Measurements from ENCODE around the gene BRF1. TPM values are rescaled to one million over a fixed set of nuclear protein-coding genes. Genes with fewer than 3 reads are reported as not detected.

The BRF1 gene
- total RNA-seq, 4 donors from 2014 or later = 77.6 to 114 (median 99.5) TPM

DNA sequence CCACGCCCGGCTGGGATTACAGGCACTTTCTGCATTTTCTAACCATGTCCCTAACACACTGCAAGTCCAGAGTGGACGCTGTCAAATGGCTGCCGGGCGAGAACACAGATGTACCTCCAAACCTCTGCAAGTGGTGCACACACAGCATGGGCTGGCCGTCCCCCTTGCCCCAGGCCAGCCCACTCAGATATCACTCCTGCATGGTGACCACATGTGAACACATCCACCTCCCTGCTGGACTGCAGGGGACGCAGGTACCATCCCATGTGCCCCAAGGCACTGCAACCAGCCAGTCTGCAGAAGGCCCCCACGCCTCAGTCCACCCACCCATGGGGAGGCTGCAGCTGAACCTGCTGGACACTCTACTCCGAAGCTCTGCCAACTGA is 14.0 kb downstream of the BRF1 start:
- no peak overlapping the region for H3K4me3 ChIP-seq
- H3K4me1 ChIP-seq = peaks cover 0 to 23% (median 2%) of the 10 kb centered on the region in 4 donors
- peaks cover 0 to 12% (median 0%) of the 10 kb centered on the region in 3 donors for H3K36me3 ChIP-seq
- 93% methylated on average over 7 to 9 of the region's 9 CpGs for WGBS, 2 donors
- H3K27ac ChIP-seq = no peak overlapping the region
- DNase-seq (ENCODE audit: low spot score in 2 of 2) = no peak
- TF ChIP-seq, protein P1, sequence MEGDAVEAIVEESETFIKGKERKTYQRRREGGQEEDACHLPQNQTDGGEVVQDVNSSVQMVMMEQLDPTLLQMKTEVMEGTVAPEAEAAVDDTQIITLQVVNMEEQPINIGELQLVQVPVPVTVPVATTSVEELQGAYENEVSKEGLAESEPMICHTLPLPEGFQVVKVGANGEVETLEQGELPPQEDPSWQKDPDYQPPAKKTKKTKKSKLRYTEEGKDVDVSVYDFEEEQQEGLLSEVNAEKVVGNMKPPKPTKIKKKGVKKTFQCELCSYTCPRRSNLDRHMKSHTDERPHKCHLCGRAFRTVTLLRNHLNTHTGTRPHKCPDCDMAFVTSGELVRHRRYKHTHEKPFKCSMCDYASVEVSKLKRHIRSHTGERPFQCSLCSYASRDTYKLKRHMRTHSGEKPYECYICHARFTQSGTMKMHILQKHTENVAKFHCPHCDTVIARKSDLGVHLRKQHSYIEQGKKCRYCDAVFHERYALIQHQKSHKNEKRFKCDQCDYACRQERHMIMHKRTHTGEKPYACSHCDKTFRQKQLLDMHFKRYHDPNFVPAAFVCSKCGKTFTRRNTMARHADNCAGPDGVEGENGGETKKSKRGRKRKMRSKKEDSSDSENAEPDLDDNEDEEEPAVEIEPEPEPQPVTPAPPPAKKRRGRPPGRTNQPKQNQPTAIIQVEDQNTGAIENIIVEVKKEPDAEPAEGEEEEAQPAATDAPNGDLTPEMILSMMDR (IDR thresholded peaks at IDR 0.05) = no peak
- no peak for TF ChIP-seq POLR2A (IDR thresholded peaks at IDR 0.05)
- no peak for TF ChIP-seq EP300 (IDR thresholded peaks at IDR 0.05)
- no peaks in the 10 kb centered on the region for H3K27me3 ChIP-seq
- no peaks in the 10 kb centered on the region for H3K9me3 ChIP-seq

DNA sequence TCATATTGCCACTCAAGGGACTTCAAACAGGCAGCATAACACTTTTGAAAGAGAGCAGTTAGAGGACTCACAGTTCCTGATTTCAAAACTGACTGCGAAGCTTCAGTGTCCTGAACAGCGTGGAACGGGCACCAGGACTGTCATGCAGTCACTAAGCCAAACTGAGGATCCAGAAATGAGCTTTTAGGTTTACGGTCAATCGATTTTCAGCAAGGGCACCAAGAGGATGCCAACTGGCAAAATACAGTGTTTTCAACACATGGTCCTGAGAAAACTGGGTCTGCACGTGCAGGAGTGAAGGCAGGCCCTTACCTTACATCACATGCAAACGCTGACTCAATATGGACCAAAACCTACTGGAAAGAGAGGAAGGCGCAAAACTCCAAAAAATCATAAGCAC is 15.6 kb downstream of the BRF1 start:
- peaks cover 0 to 30% (median 2%) of the 10 kb centered on the region in 4 donors for H3K4me1 ChIP-seq
- no peaks in the 10 kb centered on the region for H3K9me3 ChIP-seq
- DNase-seq (ENCODE audit: low spot score in 2 of 2) = no peak
- TF ChIP-seq, protein P1 (IDR thresholded peaks at IDR 0.05) = no peak
- TF ChIP-seq POLR2A (IDR thresholded peaks at IDR 0.05) = no peak
- no peak for TF ChIP-seq EP300 (IDR thresholded peaks at IDR 0.05)
- H3K27me3 ChIP-seq = no peaks in the 10 kb centered on the region
- peaks cover 0 to 21% (median 0%) of the 10 kb centered on the region in 3 donors for H3K36me3 ChIP-seq
- H3K27ac ChIP-seq = no peak overlapping the region
- WGBS, 2 donors = 88 to 94% methylated on average over 8 of the region's 8 CpGs
- H3K4me3 ChIP-seq = no peak overlapping the region

DNA sequence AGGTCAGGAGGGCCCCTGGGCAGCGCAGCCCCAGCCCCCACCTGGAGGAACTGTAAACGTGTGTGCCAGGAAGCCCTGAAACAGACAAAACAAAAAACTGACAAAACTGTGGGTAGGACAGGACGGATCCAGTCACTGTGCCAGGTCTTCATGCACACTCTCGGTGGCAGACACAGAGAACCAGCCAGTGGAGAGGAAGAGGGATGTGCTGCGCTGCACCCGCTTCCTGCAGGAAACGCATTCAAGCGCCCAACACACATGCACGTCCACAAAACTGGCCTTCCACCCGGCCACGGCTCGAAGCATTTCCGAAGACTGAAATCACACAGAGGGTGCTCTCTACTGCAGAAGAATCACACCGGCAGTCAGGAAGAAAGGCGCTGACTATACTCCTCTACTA is 16.9 kb downstream of the BRF1 start:
- Histone ChIP-seq H3K27me3 (no peaks in the 10 kb centered on the region), H3K4me3 (no peak overlapping the region), H3K36me3 (peaks cover 0 to 28% (median 0%) of the 10 kb centered on the region in 3 donors), H3K4me1 (peaks cover 0 to 30% (median 2%) of the 10 kb centered on the region in 4 donors), H3K27ac (no peak overlapping the region), H3K9me3 (no peaks in the 10 kb centered on the region)
- no peak for TF ChIP-seq POLR2A (IDR thresholded peaks at IDR 0.05)
- no peak for TF ChIP-seq EP300 (IDR thresholded peaks at IDR 0.05)
- TF ChIP-seq, protein P1 (IDR thresholded peaks at IDR 0.05) = no peak
- 56 to 60% methylated on average over 15 of the region's 15 CpGs for WGBS, 2 donors
- DNase-seq (ENCODE audit: low spot score in 2 of 2) = no peak

DNA sequence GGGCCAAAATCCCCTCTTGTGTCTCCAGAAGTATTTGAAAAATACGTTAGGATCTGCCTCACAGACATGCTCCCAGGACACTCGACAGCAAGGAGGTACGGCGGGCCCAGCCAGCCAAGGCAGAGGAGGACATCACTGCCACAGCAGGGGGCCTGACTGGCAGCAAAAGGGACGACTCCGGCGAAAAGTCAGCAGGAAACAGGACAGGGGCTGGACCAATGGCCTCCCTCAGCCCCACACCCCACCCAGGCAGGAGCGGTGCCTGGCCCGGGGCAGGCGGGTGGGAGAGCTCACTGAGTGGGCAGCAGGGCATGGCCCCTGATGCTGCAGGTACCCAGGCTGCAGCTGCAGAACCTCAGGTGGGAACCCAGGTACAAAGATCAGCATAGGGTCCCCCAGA is 17.8 kb downstream of the BRF1 start:
- Histone ChIP-seq H3K4me1 (peaks cover 0 to 32% (median 2%) of the 10 kb centered on the region in 4 donors), H3K4me3 (no peak overlapping the region), H3K27me3 (no peaks in the 10 kb centered on the region), H3K36me3 (peaks cover 0 to 28% (median 0%) of the 10 kb centered on the region in 3 donors), H3K27ac (no peak overlapping the region), H3K9me3 (no peaks in the 10 kb centered on the region)
- DNase-seq (ENCODE audit: low spot score in 2 of 2) = no peak
- WGBS, 2 donors = 73% methylated on average over 7 to 10 of the region's 10 CpGs
- TF ChIP-seq POLR2A (IDR thresholded peaks at IDR 0.05) = no peak
- no peak for TF ChIP-seq EP300 (IDR thresholded peaks at IDR 0.05)
- TF ChIP-seq, protein P1 (IDR thresholded peaks at IDR 0.05) = no peak

DNA sequence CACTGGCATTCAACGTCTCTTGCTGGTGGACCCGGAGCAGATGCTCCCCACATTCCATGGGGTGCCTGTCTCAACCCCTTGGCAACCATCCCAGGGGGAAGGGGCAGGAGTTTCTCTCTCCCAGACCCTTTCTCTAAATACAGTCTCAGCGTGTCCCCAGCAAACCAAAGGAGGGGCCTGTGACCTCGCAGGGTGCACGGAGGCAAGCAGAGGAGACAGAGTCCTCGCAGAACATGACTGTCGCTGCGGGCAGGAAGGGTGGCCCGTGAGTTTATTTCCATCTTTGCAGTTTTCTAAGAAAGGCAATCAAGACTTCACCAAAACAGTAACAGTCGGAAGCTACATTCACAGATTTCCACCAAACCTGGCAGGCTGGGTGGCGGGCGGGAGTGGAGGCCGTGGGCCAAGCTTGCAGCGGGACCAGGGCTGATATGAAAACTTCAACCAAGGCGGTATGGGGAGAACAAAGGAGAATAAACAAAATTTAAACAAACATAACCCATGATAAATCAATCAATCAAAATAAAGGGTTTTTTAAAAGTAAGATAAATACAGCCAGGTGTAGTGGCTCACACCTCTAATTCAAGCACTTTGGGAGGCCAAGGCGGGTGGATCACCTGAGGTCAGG is 18.6 kb downstream of the BRF1 start:
- Histone ChIP-seq H3K4me3 (no peak overlapping the region), H3K9me3 (no peaks in the 10 kb centered on the region), H3K27ac (no peak overlapping the region), H3K4me1 (peaks cover 0 to 34% (median 2%) of the 10 kb centered on the region in 4 donors), H3K27me3 (no peaks in the 10 kb centered on the region), H3K36me3 (peaks cover 0 to 28% (median 0%) of the 10 kb centered on the region in 3 donors)
- DNase-seq (ENCODE audit: low spot score in 2 of 2) = no peak
- WGBS, 2 donors = 67 to 72% methylated on average over 16 of the region's 16 CpGs
- no peak for TF ChIP-seq POLR2A (IDR thresholded peaks at IDR 0.05)
- no peak for TF ChIP-seq EP300 (IDR thresholded peaks at IDR 0.05)
- TF ChIP-seq, protein P1 (IDR thresholded peaks at IDR 0.05) = no peak
